Tibial artery (tissue), 4 donors: Measurements from ENCODE around the gene ADAMTS17.

Experiments used
- DNase-seq, 2 donors: peaks; one replicate each; pipeline ENCODE4 v3.0.0-alpha.2; 2019
- H3K27ac ChIP-seq, 2 donors: fragments of 200-600 bp; sonication (generic) in 1 of 2; 1 replicate in 1 of 2; 2 replicates in 1 of 2; pipeline ENCODE4 v1.5.1; 2018 to 2019; ENCODE audit warnings: mild to moderate bottlenecking in 1 of 2
- H3K27me3 ChIP-seq, 2 donors: fragments of 200-600 bp; sonication (generic) in 1 of 2; one replicate each; pipeline versions ENCODE4 v1.5.1 to v1.6.0; 2016 to 2019
- H3K36me3 ChIP-seq, 3 donors: fragments of 200-600 bp; sonication (generic) in 2 of 3; one replicate each; pipeline ENCODE4 v1.5.1; 2016 to 2019; ENCODE audit warnings: mild to moderate bottlenecking in 2 of 3
- H3K4me1 ChIP-seq, 4 donors: fragments of 200-600 bp; sonication (generic) in 2 of 4; 1 replicate in 3 of 4; 2 replicates in 1 of 4; pipeline ENCODE4 v1.5.1; 2016 to 2019
- H3K4me3 ChIP-seq, 2 donors: fragments of 200-600 bp; sonication (generic) in 1 of 2; 1 replicate in 1 of 2; 2 replicates in 1 of 2; pipeline ENCODE4 v1.5.1; 2018 to 2019; ENCODE audit warnings: mild to moderate bottlenecking in 2 of 2
- H3K9me3 ChIP-seq, 3 donors: fragments of 200-600 bp; sonication (generic) in 1 of 3; one replicate each; pipeline ENCODE4 v1.5.1; 2016 to 2019
- CTCF ChIP-seq, 2 experiments: fragments of 200-600 bp in 1 of 2; fragments of 450-650 bp in 1 of 2; IDR thresholded peaks; one replicate each; pipeline ENCODE4 v1.5.1; 2017 to 2019; ENCODE audit warnings: antibody characterized with exemption in 2 of 2, mild to moderate bottlenecking in 1 of 2, moderate library complexity in 1 of 2
- intact Hi-C: fragments of 100-400 bp; cut with DNase I; formaldehyde crosslinking; loops from one replicate; pipeline ENCODE4 v1.15.0; 2023; ENCODE audit warnings: low total_unique reads

Gene ADAMTS17

GRCh38 chr15:99955181-99955525, 386.6 kb downstream of the ADAMTS17 start:
- Histone ChIP-seq H3K9me3 (peaks cover 0 to 5% (median 0%) of the 10 kb centered on the region in 3 donors), H3K36me3 (no peaks in the 10 kb centered on the region), H3K4me3 (no peak overlapping the region), H3K27me3 (no peaks in the 10 kb centered on the region), H3K27ac (no peak overlapping the region), H3K4me1 (peaks cover 0 to 6% (median 5%) of the 10 kb centered on the region in 4 donors)
- no peak for DNase-seq
- TF ChIP-seq CTCF (IDR thresholded peaks at IDR 0.05), result no peak
- intact Hi-C loops, result no loop called here

GRCh38 chr15:99954361-99955180, 387.2 kb downstream of the ADAMTS17 start:
- Histone ChIP-seq H3K27me3 (no peaks in the 10 kb centered on the region), H3K27ac (no peak overlapping the region), H3K4me3 (no peak overlapping the region), H3K4me1 (peaks cover 0 to 6% (median 4%) of the 10 kb centered on the region in 4 donors), H3K36me3 (no peaks in the 10 kb centered on the region), H3K9me3 (peaks cover 0 to 5% (median 0%) of the 10 kb centered on the region in 3 donors)
- no peak for DNase-seq
- intact Hi-C loops, result no loop called here
- TF ChIP-seq CTCF (IDR thresholded peaks at IDR 0.05), result no peak

GRCh38 chr15:99953886-99954285, 387.9 kb downstream of the ADAMTS17 start:
- H3K4me1 ChIP-seq, result peaks cover 0 to 6% (median 0%) of the 10 kb centered on the region in 4 donors
- no peak for DNase-seq
- TF ChIP-seq CTCF (IDR thresholded peaks at IDR 0.05), result no peak
- H3K9me3 ChIP-seq, result peaks cover 0 to 5% (median 0%) of the 10 kb centered on the region in 3 donors
- no peak overlapping the region for H3K27ac ChIP-seq
- no peaks in the 10 kb centered on the region for H3K36me3 ChIP-seq
- no peak overlapping the region for H3K4me3 ChIP-seq
- no peaks in the 10 kb centered on the region for H3K27me3 ChIP-seq
- intact Hi-C loops, result no loop called here

GRCh38 chr15:99951511-99951910, 390.3 kb downstream of the ADAMTS17 start:
- TF ChIP-seq CTCF (IDR thresholded peaks at IDR 0.05), result no peak
- Histone ChIP-seq H3K27ac (no peak overlapping the region), H3K4me3 (no peak overlapping the region), H3K9me3 (peaks cover 0 to 6% (median 5%) of the 10 kb centered on the region in 3 donors), H3K27me3 (no peaks in the 10 kb centered on the region), H3K36me3 (no peaks in the 10 kb centered on the region), H3K4me1 (no peaks in the 10 kb centered on the region)
- intact Hi-C loops, result no loop called here
- no peak for DNase-seq

GRCh38 chr15:99944131-99944530, 397.6 kb downstream of the ADAMTS17 start:
- H3K9me3 ChIP-seq, result peaks cover 10 to 37% (median 17%) of the 10 kb centered on the region in 3 donors

More at GRCh38 chr15:99944131-99944530, 397.6 kb downstream of the ADAMTS17 start:
- H3K4me3 ChIP-seq, result no peak overlapping the region
- H3K36me3 ChIP-seq, result no peaks in the 10 kb centered on the region
- intact Hi-C loops, result no loop called here
- H3K27ac ChIP-seq, result no peak overlapping the region
- DNase-seq, result no peak
- TF ChIP-seq CTCF (IDR thresholded peaks at IDR 0.05), result no peak
- H3K4me1 ChIP-seq, result no peaks in the 10 kb centered on the region
- H3K27me3 ChIP-seq, result no peaks in the 10 kb centered on the region
